GM23248 (cell line): ENCODE data around the gene KCNA5.

Source experiments
- EZH2 ChIP-seq: fragments of 200-600 bp; sonication (generic); IDR thresholded peaks from 2 replicates; pipeline ENCODE4 v1.6.1; 2018; ENCODE audit warnings: antibody characterized with exemption, mild to moderate bottlenecking; ENCODE audit not compliant: insufficient read depth, poor library complexity, severe bottlenecking
- EZH2phosphoT487 ChIP-seq: fragments of 200-600 bp; sonication (generic); IDR thresholded peaks from 2 replicates; pipeline ENCODE4 v1.6.1; 2018; ENCODE audit warnings: antibody characterized with exemption, moderate library complexity, mild to moderate bottlenecking, low read depth; ENCODE audit not compliant: insufficient read depth

GRCh38 chr12:5073853-5074252, 30.2 kb downstream of the KCNA5 start:
- TF ChIP-seq EZH2 (no peak), EZH2phosphoT487 (no peak)
